Kidney (tissue), 14 donors: Measurements from ENCODE around the gene RPS10. TPM values are rescaled to one million over a fixed set of nuclear protein-coding genes. Genes with fewer than 3 reads are reported as not detected.

ENCODE experiments used
- DNase-seq, 5 donors: peaks; one replicate each; pipeline ENCODE4 v3.0.0-alpha.2; 2013 to 2020
- FAIRE-seq: peaks from 2 replicates; lab custom pipeline; 2012; peaks lifted over from hg19 to GRCh38; lab: Jason Lieb, UNC
- H3K27ac ChIP-seq, 2 donors: one replicate each; pipeline ENCODE4 v1.7.0; 2013; ENCODE audit warnings: low read depth in 2 of 2, low read length in 2 of 2, inconsistent platforms in 1 of 2
- H3K27me3 ChIP-seq: one replicate; pipeline ENCODE4 v1.7.1; 2013; ENCODE audit warnings: low read length, inconsistent platforms; ENCODE audit not compliant: control insufficient read depth, insufficient read depth
- H3K36me3 ChIP-seq, 3 donors: one replicate each; pipeline versions ENCODE4 v1.7.0 to v1.7.1; 2013; ENCODE audit warnings: low read length in 3 of 3, control low read depth in 1 of 3, inconsistent platforms in 1 of 3; ENCODE audit not compliant: insufficient read depth in 3 of 3, control insufficient read depth in 2 of 3
- H3K4me1 ChIP-seq, 3 donors: one replicate each; pipeline versions ENCODE4 v1.7.0 to v1.7.1; 2013; ENCODE audit warnings: low read length in 3 of 3, inconsistent platforms in 1 of 3, low read depth in 1 of 3; ENCODE audit not compliant: control insufficient read depth in 2 of 3, insufficient read depth in 2 of 3
- H3K4me3 ChIP-seq, 3 donors: one replicate each; pipeline versions ENCODE4 v1.7.0 to v1.8.1; 2013; ENCODE audit warnings: low read length in 3 of 3, control low read depth in 1 of 3, inconsistent platforms in 1 of 3
- H3K9ac ChIP-seq, 3 donors: one replicate each; pipeline versions ENCODE4 v1.7.0 to v1.7.1; 2013; ENCODE audit warnings: low read length in 3 of 3, control low read depth in 1 of 3, inconsistent platforms in 1 of 3
- H3K9me3 ChIP-seq, 3 donors: one replicate each; pipeline versions ENCODE4 v1.7.0 to v1.7.1; 2013; ENCODE audit warnings: low read length in 3 of 3, control low read depth in 1 of 3, inconsistent platforms in 1 of 3; ENCODE audit not compliant: control insufficient read depth in 2 of 3, insufficient read depth in 1 of 3
- CTCF ChIP-seq: IDR thresholded peaks from 3 replicates; pipeline ENCODE4 v1.5.1; 2012; ENCODE audit warnings: mild to moderate bottlenecking, moderate library complexity, borderline replicate concordance; ENCODE audit not compliant: insufficient read depth; ENCODE audit errors: extremely low read depth
- intact Hi-C: fragments of 100-400 bp; cut with DNase I; formaldehyde crosslinking; loops from one replicate; pipeline ENCODE4 v1.11.1; 2022
- polyA plus RNA-seq: library from polyadenylated mRNA; stranded (reverse); fragments of 350-450 nt; fragmentation: Illumina TruSeq; extraction: RNeasy Lipid Tissue Mini Kit (QIAGEN cat#74804); gene quantifications from one replicate; pipeline ENCODE4 v1.2.3, GENCODE V29; 2014; ENCODE audit warnings: low read depth, low replicate concordance; ENCODE audit not compliant: insufficient read depth
- total RNA-seq: library from RNA; stranded (reverse); fragmentation: NEBNext Ultra II Directional; extraction: Animal tissue kit (Norgen Biotek cat#: 25700); gene quantifications from one replicate; pipeline ENCODE4 v1.2.1, GENCODE V29; 2021
- donor health status: control.
- donor health status: control.
- donor health status: control.
- donor health status: control.
- donor health status: control.
- donor health status: DM: yes; HTN: yes; CAD: no.
- donor health status: Normal renal cell carcinoma (clear cell type).

RPS10 gene
- total and polyA plus RNA-seq, 2 donors from 2014 or later = 1,138 to 2,105 TPM

- no peaks in the 10 kb centered on the region for H3K4me1 ChIP-seq
- intact Hi-C loops = no loop called here
- DNase-seq (peak in 4 of 5 donors; percentile 74 to 90 (median 84)), FAIRE-seq (no peak)
- H3K4me3 ChIP-seq = no peak overlapping the region
- peaks cover 0 to 2% (median 0%) of the 10 kb centered on the region in 3 donors for H3K9me3 ChIP-seq
- no peak for TF ChIP-seq CTCF
- H3K9ac ChIP-seq = no peak overlapping the region
- no peak overlapping the region for H3K27ac ChIP-seq
- no peaks in the 10 kb centered on the region for H3K36me3 ChIP-seq
- no peaks in the 10 kb centered on the region for H3K27me3 ChIP-seq
These were observed 21.5 kb upstream of the RPS10 start for GRCh38 chr6:34447386-34447785.

GRCh38 chr6:34445313-34445860 lies 19.5 kb upstream of the RPS10 start:
- Histone ChIP-seq H3K4me1 (no peaks in the 10 kb centered on the region), H3K27ac (no peak overlapping the region), H3K27me3 (no peaks in the 10 kb centered on the region), H3K36me3 (no peaks in the 10 kb centered on the region), H3K9me3 (no peaks in the 10 kb centered on the region), H3K9ac (no peak overlapping the region), H3K4me3 (no peak overlapping the region)
- intact Hi-C loops = no loop called here
- TF ChIP-seq CTCF = no peak
- FAIRE-seq (no peak), DNase-seq (no peak)

- Histone ChIP-seq H3K9me3 (no peaks in the 10 kb centered on the region), H3K4me1 (no peaks in the 10 kb centered on the region), H3K27me3 (no peaks in the 10 kb centered on the region), H3K4me3 (no peak overlapping the region), H3K27ac (no peak overlapping the region), H3K36me3 (no peaks in the 10 kb centered on the region), H3K9ac (no peak overlapping the region)
- intact Hi-C loops = no loop called here
- no peak for TF ChIP-seq CTCF
- no peak for FAIRE-seq
- no peak for DNase-seq
These were observed 15.7 kb upstream of the RPS10 start for GRCh38 chr6:34441526-34441925.

- H3K4me1 ChIP-seq = no peaks in the 10 kb centered on the region
- H3K9ac ChIP-seq = no peak overlapping the region
- no peak overlapping the region for H3K4me3 ChIP-seq
- no peak overlapping the region for H3K27ac ChIP-seq
- H3K9me3 ChIP-seq = no peaks in the 10 kb centered on the region
- H3K27me3 ChIP-seq = no peaks in the 10 kb centered on the region
- TF ChIP-seq CTCF = no peak
- DNase-seq = no peak
- intact Hi-C loops = no loop called here
- FAIRE-seq = no peak
- no peaks in the 10 kb centered on the region for H3K36me3 ChIP-seq
These were observed 13.6 kb upstream of the RPS10 start for GRCh38 chr6:34439442-34439841.
